ENCODE data around the gene ETS2. TPM values are rescaled to one million over a fixed set of nuclear protein-coding genes. Genes with fewer than 3 reads are reported as not detected.
A peak's percentile ranks its signal among the peaks of the same experiment; 100 is the strongest.

ETS2 gene
- total and polyA plus RNA-seq, 2 experiments from 2014 or later: 4.4 to 7.3 TPM

GRCh38 chr21:38830671-38831525, 25.2 kb downstream of the ETS2 start:
- H3K9me3 ChIP-seq (ENCODE audit: low read depth): no peaks in the 10 kb centered on the region
- no peaks in the 10 kb centered on the region for H3K36me3 ChIP-seq (ENCODE audit: low read depth)
- in situ Hi-C loops (cut with MboI): no loop called here
- H2AFZ ChIP-seq: no peak overlapping the region
- H3K9me2 ChIP-seq (ENCODE audit: insufficient read depth): no peaks in the 10 kb centered on the region
- peak overlapping the region; percentile 9; the same call in 1 of the 2 replicates for H3K27ac ChIP-seq
- no peaks in the 10 kb centered on the region for H4K20me1 ChIP-seq (ENCODE audit: insufficient read depth)
- WGBS, 2 experiments (ENCODE audit: low coverage in 1 of 2, low lambda C conversion rate in 2 of 2, missing lambda C conversion rate in 2 of 2): 74 to 84% methylated on average over 2 of the region's 2 CpGs
- no peak overlapping the region for H3K9ac ChIP-seq
- H3K4me1 ChIP-seq (ENCODE audit: insufficient read depth): peaks cover 10% of the 10 kb centered on the region
- no peaks in the 10 kb centered on the region for H3K79me2 ChIP-seq (ENCODE audit: insufficient read depth)
- H3F3A ChIP-seq (ENCODE audit: insufficient read depth): peaks cover 14% of the 10 kb centered on the region
- H3K27me3 ChIP-seq (replicated peaks; ENCODE audit: insufficient read depth): no peaks in the 10 kb centered on the region
- peak overlapping the region; percentile 58 for H3K4me2 ChIP-seq (ENCODE audit: unreplicated experiment)
- TF ChIP-seq EZH2 (IDR thresholded peaks at IDR 0.05; ENCODE audit: insufficient read depth, poor library complexity, severe bottlenecking) (no peak), EZH2phosphoT487 (IDR thresholded peaks at IDR 0.05; ENCODE audit: insufficient read depth, low read depth) (no peak)
- no peak for DNase-seq
- H3K4me3 ChIP-seq: no peak overlapping the region

DNA sequence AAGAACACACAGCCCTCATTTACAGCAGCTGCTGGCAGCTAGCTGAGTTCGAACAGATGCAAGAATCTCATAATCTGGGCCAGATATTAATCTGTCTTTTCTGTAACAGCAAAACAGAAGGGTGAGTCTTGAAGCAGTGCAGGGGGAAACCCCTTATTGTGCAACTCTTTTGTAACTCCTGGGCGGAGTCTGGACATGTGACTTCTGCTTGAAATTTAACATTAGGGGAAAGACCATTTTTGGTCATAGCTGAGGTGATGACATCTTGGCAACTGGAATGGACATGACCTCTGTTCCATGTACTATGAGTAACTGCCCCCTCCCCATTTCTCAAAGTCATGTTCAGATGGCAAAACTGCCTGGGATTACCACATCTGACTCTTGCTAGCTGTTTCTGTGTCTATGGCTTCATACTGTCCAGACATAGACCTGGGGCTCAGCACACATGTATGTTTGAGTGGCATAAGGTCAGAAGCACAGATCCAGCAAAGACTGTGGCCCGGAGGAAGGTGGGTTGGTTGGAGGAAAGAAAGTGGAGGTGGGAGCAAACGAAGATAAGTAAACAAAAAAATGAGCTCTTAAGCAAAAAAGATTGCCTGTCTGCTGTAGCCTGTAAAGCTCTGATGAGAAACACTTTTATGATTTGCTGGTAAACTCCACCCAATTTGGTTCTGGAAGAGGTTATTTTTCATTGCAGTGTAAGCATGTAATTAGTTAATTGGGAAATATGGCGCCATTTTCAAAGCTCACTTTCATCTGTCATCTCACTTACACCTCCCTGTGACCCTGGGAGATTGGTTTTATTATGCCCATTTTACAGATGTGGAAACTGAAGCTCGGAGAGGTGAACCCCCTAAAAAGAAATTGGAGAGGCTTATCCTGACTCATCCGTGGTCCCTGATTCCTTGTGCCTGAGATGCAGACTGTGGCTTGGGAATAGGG, 26.1 kb downstream of the ETS2 start:
- Histone ChIP-seq H3K27ac (peak overlapping the region; percentile 46), H3K9me2 (ENCODE audit: insufficient read depth) (no peaks in the 10 kb centered on the region), H3K79me2 (ENCODE audit: insufficient read depth) (no peaks in the 10 kb centered on the region), H3K4me1 (ENCODE audit: insufficient read depth) (peaks cover 10% of the 10 kb centered on the region), H3K36me3 (ENCODE audit: low read depth) (no peaks in the 10 kb centered on the region), H3K9ac (peak overlapping the region; percentile 28; the same call in 1 of the 2 replicates), H3K27me3 (replicated peaks; ENCODE audit: insufficient read depth) (no peaks in the 10 kb centered on the region), H3K9me3 (ENCODE audit: low read depth) (no peaks in the 10 kb centered on the region), H4K20me1 (ENCODE audit: insufficient read depth) (no peaks in the 10 kb centered on the region), H3K4me3 (no peak overlapping the region), H3K4me2 (ENCODE audit: unreplicated experiment) (peak overlapping the region; percentile 58), H2AFZ (0 out of 2 replicates have a peak overlapping the region, but pooled peaks have one; percentile 16), H3F3A (ENCODE audit: insufficient read depth) (peaks cover 14% of the 10 kb centered on the region)
- WGBS, 2 experiments (ENCODE audit: low coverage in 1 of 2, low lambda C conversion rate in 2 of 2, missing lambda C conversion rate in 2 of 2): 44 to 45% methylated on average over 7 of the region's 7 CpGs
- no peak for TF ChIP-seq EZH2 (IDR thresholded peaks at IDR 0.05; ENCODE audit: insufficient read depth, poor library complexity, severe bottlenecking)
- no peak for TF ChIP-seq EZH2phosphoT487 (IDR thresholded peaks at IDR 0.05; ENCODE audit: insufficient read depth, low read depth)
- peak; percentile 92 for DNase-seq
- in situ Hi-C loops (cut with MboI): no loop called here

DNA sequence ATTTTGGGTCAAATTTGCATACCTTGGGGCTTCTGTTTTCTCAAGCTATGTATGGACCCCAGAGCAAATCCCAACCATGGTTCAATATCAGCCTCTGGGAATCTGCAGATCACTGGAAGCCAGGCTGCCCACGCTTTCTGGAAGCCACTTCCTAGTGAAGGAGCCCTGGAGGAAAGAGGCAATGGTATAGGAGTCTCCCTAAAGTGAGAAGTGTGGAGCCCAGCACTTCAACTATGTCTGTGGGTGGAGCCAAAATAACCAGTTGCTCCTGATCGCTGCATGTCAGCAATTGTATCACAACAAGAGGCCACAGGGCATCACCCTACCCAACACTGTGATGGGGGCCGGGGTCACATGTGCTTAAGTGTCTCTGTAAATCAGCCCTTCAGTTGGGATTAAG, 26.9 kb downstream of the ETS2 start:
- no peak for DNase-seq
- TF ChIP-seq EZH2phosphoT487 (IDR thresholded peaks at IDR 0.05; ENCODE audit: insufficient read depth, low read depth): no peak
- no peak for TF ChIP-seq EZH2 (IDR thresholded peaks at IDR 0.05; ENCODE audit: insufficient read depth, poor library complexity, severe bottlenecking)
- Histone ChIP-seq H3K4me3 (no peak overlapping the region), H3K79me2 (ENCODE audit: insufficient read depth) (no peaks in the 10 kb centered on the region), H3K9ac (no peak overlapping the region), H4K20me1 (ENCODE audit: insufficient read depth) (no peaks in the 10 kb centered on the region), H3K36me3 (ENCODE audit: low read depth) (no peaks in the 10 kb centered on the region), H3K4me2 (ENCODE audit: unreplicated experiment) (no peak overlapping the region), H3K4me1 (ENCODE audit: insufficient read depth) (peaks cover 10% of the 10 kb centered on the region), H3K9me3 (ENCODE audit: low read depth) (no peaks in the 10 kb centered on the region), H3K27me3 (replicated peaks; ENCODE audit: insufficient read depth) (no peaks in the 10 kb centered on the region), H2AFZ (no peak overlapping the region), H3F3A (ENCODE audit: insufficient read depth) (peaks cover 14% of the 10 kb centered on the region), H3K27ac (no peak overlapping the region), H3K9me2 (ENCODE audit: insufficient read depth) (no peaks in the 10 kb centered on the region)
- WGBS, 2 experiments (ENCODE audit: low coverage in 1 of 2, low lambda C conversion rate in 2 of 2, missing lambda C conversion rate in 2 of 2): 97 to 100% methylated on average over 3 of the region's 3 CpGs
- in situ Hi-C loops (cut with MboI): no loop called here

DNA sequence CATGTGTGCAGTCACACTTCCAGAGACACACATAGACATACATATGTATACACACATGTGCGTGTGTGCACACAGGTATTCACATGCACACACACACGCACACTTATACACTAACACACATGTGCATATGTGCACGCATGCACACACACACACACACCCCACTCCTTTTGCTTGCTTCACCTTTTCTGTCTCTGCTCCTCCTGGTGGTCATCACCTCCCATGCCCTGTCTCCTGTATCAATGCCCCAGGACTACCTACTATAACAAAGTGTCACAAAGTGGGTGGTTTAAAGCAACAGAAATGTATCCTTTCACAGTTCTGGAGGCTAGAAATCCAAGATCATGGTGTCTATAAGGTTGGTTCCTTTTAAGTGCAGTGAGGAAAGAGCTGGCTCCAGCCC, 27.4 kb downstream of the ETS2 start:
- in situ Hi-C loops (cut with MboI): no loop called here
- Histone ChIP-seq H3K79me2 (ENCODE audit: insufficient read depth) (no peaks in the 10 kb centered on the region), H3F3A (ENCODE audit: insufficient read depth) (peaks cover 14% of the 10 kb centered on the region), H4K20me1 (ENCODE audit: insufficient read depth) (no peaks in the 10 kb centered on the region), H3K9ac (no peak overlapping the region), H3K4me1 (ENCODE audit: insufficient read depth) (peaks cover 10% of the 10 kb centered on the region), H3K4me2 (ENCODE audit: unreplicated experiment) (no peak overlapping the region), H3K36me3 (ENCODE audit: low read depth) (no peaks in the 10 kb centered on the region), H3K9me3 (ENCODE audit: low read depth) (no peaks in the 10 kb centered on the region), H3K27me3 (replicated peaks; ENCODE audit: insufficient read depth) (no peaks in the 10 kb centered on the region), H3K27ac (no peak overlapping the region), H2AFZ (no peak overlapping the region), H3K4me3 (no peak overlapping the region), H3K9me2 (ENCODE audit: insufficient read depth) (no peaks in the 10 kb centered on the region)
- no peak for DNase-seq
- TF ChIP-seq EZH2phosphoT487 (IDR thresholded peaks at IDR 0.05; ENCODE audit: insufficient read depth, low read depth) (no peak), EZH2 (IDR thresholded peaks at IDR 0.05; ENCODE audit: insufficient read depth, poor library complexity, severe bottlenecking) (no peak)
- WGBS, 2 experiments (ENCODE audit: low coverage in 1 of 2, low lambda C conversion rate in 2 of 2, missing lambda C conversion rate in 2 of 2): 98 to 99% methylated on average over 3 of the region's 3 CpGs

Measured in GM23248 (cell line).